ENCODE data around the gene ARHGEF17.
A peak's percentile ranks its signal among the peaks of the same experiment; 100 is the strongest.

Gene ARHGEF17

GRCh38 chr11:73334384-73335203, 26.5 kb downstream of the ARHGEF17 start:
- no peak for DNase-seq

- peak; percentile 84 for DNase-seq
These were observed 27.3 kb downstream of the ARHGEF17 start for GRCh38 chr11:73335204-73335923.

- DNase-seq = no peak
These were observed 29.8 kb downstream of the ARHGEF17 start for GRCh38 chr11:73337846-73338245.

- DNase-seq = no peak
These were observed 30.2 kb downstream of the ARHGEF17 start for GRCh38 chr11:73338279-73338678.

- DNase-seq = no peak
These were observed 32.1 kb downstream of the ARHGEF17 start for GRCh38 chr11:73340164-73340563.

GRCh38 chr11:73342633-73343032, 34.6 kb downstream of the ARHGEF17 start:
- no peak for DNase-seq

GRCh38 chr11:73343076-73343873, 35.2 kb downstream of the ARHGEF17 start:
- no peak for DNase-seq

- DNase-seq = no peak
These were observed 36.1 kb downstream of the ARHGEF17 start for GRCh38 chr11:73344191-73344607.

GRCh38 chr11:73345481-73346160, 37.5 kb downstream of the ARHGEF17 start:
- DNase-seq = no peak

- DNase-seq = no peak
These were observed 38.3 kb downstream of the ARHGEF17 start for GRCh38 chr11:73346186-73346935.

- no peak for DNase-seq
These were observed 39.0 kb downstream of the ARHGEF17 start for GRCh38 chr11:73347067-73347466.

- no peak for DNase-seq
These were observed 40.8 kb downstream of the ARHGEF17 start for GRCh38 chr11:73348838-73349237.

GRCh38 chr11:73349633-73350032, 41.6 kb downstream of the ARHGEF17 start:
- no peak for DNase-seq

- peak; percentile 62 for DNase-seq
These were observed 43.0 kb downstream of the ARHGEF17 start for GRCh38 chr11:73350908-73351636.

GRCh38 chr11:73353422-73353821, 45.3 kb downstream of the ARHGEF17 start:
- no peak for DNase-seq

GRCh38 chr11:73355109-73355508, 47.0 kb downstream of the ARHGEF17 start:
- DNase-seq = no peak

- DNase-seq = no peak
These were observed 49.1 kb downstream of the ARHGEF17 start for GRCh38 chr11:73356979-73357860.

- DNase-seq = no peak
These were observed 50.0 kb downstream of the ARHGEF17 start for GRCh38 chr11:73358071-73358470.

GRCh38 chr11:73359341-73359740, 51.3 kb downstream of the ARHGEF17 start:
- no peak for DNase-seq

Measured in CD4-positive, alpha-beta T cell treated with Interleukin-17A for 4 hours (primary cell).